Tibial artery (tissue), 4 donors: ENCODE data around the gene PRTFDC1.

Source experiments
- DNase-seq, 2 donors: peaks; one replicate each; pipeline ENCODE4 v3.0.0-alpha.2; 2019
- H3K27ac ChIP-seq, 2 donors: fragments of 200-600 bp; sonication (generic) in 1 of 2; 1 replicate in 1 of 2; 2 replicates in 1 of 2; pipeline ENCODE4 v1.5.1; 2018 to 2019; ENCODE audit warnings: mild to moderate bottlenecking in 1 of 2
- H3K27me3 ChIP-seq, 2 donors: fragments of 200-600 bp; sonication (generic) in 1 of 2; one replicate each; pipeline versions ENCODE4 v1.5.1 to v1.6.0; 2016 to 2019
- H3K36me3 ChIP-seq, 3 donors: fragments of 200-600 bp; sonication (generic) in 2 of 3; one replicate each; pipeline ENCODE4 v1.5.1; 2016 to 2019; ENCODE audit warnings: mild to moderate bottlenecking in 2 of 3
- H3K4me1 ChIP-seq, 4 donors: fragments of 200-600 bp; sonication (generic) in 2 of 4; 1 replicate in 3 of 4; 2 replicates in 1 of 4; pipeline ENCODE4 v1.5.1; 2016 to 2019
- H3K4me3 ChIP-seq, 2 donors: fragments of 200-600 bp; sonication (generic) in 1 of 2; 1 replicate in 1 of 2; 2 replicates in 1 of 2; pipeline ENCODE4 v1.5.1; 2018 to 2019; ENCODE audit warnings: mild to moderate bottlenecking in 2 of 2
- H3K9me3 ChIP-seq, 3 donors: fragments of 200-600 bp; sonication (generic) in 1 of 3; one replicate each; pipeline ENCODE4 v1.5.1; 2016 to 2019
- CTCF ChIP-seq, 2 experiments: fragments of 200-600 bp in 1 of 2; fragments of 450-650 bp in 1 of 2; IDR thresholded peaks; one replicate each; pipeline ENCODE4 v1.5.1; 2017 to 2019; ENCODE audit warnings: antibody characterized with exemption in 2 of 2, mild to moderate bottlenecking in 1 of 2, moderate library complexity in 1 of 2
- intact Hi-C: fragments of 100-400 bp; cut with DNase I; formaldehyde crosslinking; loops from one replicate; pipeline ENCODE4 v1.15.0; 2023; ENCODE audit warnings: low total_unique reads

Gene PRTFDC1

GRCh38 chr10:24865783-24866182 lies 86.6 kb downstream of the PRTFDC1 start:
- Histone ChIP-seq H3K4me3 (no peak overlapping the region), H3K27ac (no peak overlapping the region), H3K4me1 (peaks cover 0 to 13% (median 4%) of the 10 kb centered on the region in 4 donors), H3K9me3 (no peaks in the 10 kb centered on the region), H3K36me3 (no peaks in the 10 kb centered on the region), H3K27me3 (no peaks in the 10 kb centered on the region)
- DNase-seq, result no peak
- TF ChIP-seq CTCF (IDR thresholded peaks at IDR 0.05), result no peak
- intact Hi-C loops, result no loop called here

- Histone ChIP-seq H3K9me3 (no peaks in the 10 kb centered on the region), H3K4me1 (peaks cover 0 to 13% (median 4%) of the 10 kb centered on the region in 4 donors), H3K27me3 (no peaks in the 10 kb centered on the region), H3K36me3 (no peaks in the 10 kb centered on the region), H3K4me3 (no peak overlapping the region), H3K27ac (no peak overlapping the region)
- intact Hi-C loops, result no loop called here
- no peak for TF ChIP-seq CTCF (IDR thresholded peaks at IDR 0.05)
- no peak for DNase-seq
Measured at GRCh38 chr10:24862589-24862988, 89.8 kb downstream of the PRTFDC1 start.

GRCh38 chr10:24858288-24859270 lies 93.8 kb downstream of the PRTFDC1 start:
- TF ChIP-seq CTCF (IDR thresholded peaks at IDR 0.05), result no peak
- Histone ChIP-seq H3K4me1 (no peaks in the 10 kb centered on the region), H3K4me3 (no peak overlapping the region), H3K27ac (no peak overlapping the region), H3K9me3 (no peaks in the 10 kb centered on the region), H3K27me3 (no peaks in the 10 kb centered on the region), H3K36me3 (no peaks in the 10 kb centered on the region)
- no peak for DNase-seq
- intact Hi-C loops, result no loop called here

- TF ChIP-seq CTCF (IDR thresholded peaks at IDR 0.05), result no peak
- no peaks in the 10 kb centered on the region for H3K27me3 ChIP-seq
- DNase-seq, result no peak
- H3K27ac ChIP-seq, result no peak overlapping the region
- no peaks in the 10 kb centered on the region for H3K4me1 ChIP-seq
- no peak overlapping the region for H3K4me3 ChIP-seq
- intact Hi-C loops, result no loop called here
- H3K9me3 ChIP-seq, result no peaks in the 10 kb centered on the region
- H3K36me3 ChIP-seq, result no peaks in the 10 kb centered on the region
Measured at GRCh38 chr10:24857031-24857725, 95.2 kb downstream of the PRTFDC1 start.

- H3K4me3 ChIP-seq, result no peak overlapping the region
- no peaks in the 10 kb centered on the region for H3K36me3 ChIP-seq
- no peaks in the 10 kb centered on the region for H3K27me3 ChIP-seq
- intact Hi-C loops, result no loop called here
- no peak for DNase-seq
- no peak overlapping the region for H3K27ac ChIP-seq
- TF ChIP-seq CTCF (IDR thresholded peaks at IDR 0.05), result no peak
- H3K9me3 ChIP-seq, result no peaks in the 10 kb centered on the region
- H3K4me1 ChIP-seq, result no peaks in the 10 kb centered on the region
Measured at GRCh38 chr10:24854256-24854655, 98.2 kb downstream of the PRTFDC1 start.
